Measurements from ENCODE around the gene CD79B.

Gene CD79B

GRCh38 chr17:63972796-63973195 is 40.7 kb upstream of the CD79B start, which contains the start of gene SCN4A (continued):
- TF ChIP-seq REST (tag by site-specific recombination; IDR thresholded peaks at IDR 0.05) (no peak), GLIS1 (tag by site-specific recombination; IDR thresholded peaks at IDR 0.05) (no peak), ZNF692 (tag by site-specific recombination; IDR thresholded peaks at IDR 0.05) (no peak), ZXDB (tag by site-specific recombination; IDR thresholded peaks at IDR 0.05) (no peak), BCL6B (tag by site-specific recombination; IDR thresholded peaks at IDR 0.05) (no peak)

- no peaks in the 10 kb centered on the region for H3K9me3 ChIP-seq (ENCODE audit: control insufficient read depth, insufficient read depth, low read depth, low read length)
- POLR2A ChIA-PET: no interaction called here
- H3K36me3 ChIP-seq (ENCODE audit: control insufficient read depth in 2 of 2, insufficient read depth in 1 of 2, low read length in 2 of 2): no peaks in the 10 kb centered on the region
- no peak overlapping the region for H3K4me3 ChIP-seq (ENCODE audit: low read depth, low read length)
- CTCF ChIA-PET: interaction anchor here (1.2 to 1.5 kb wide), 3 partner anchors 23 to 57 kb away, joined by 3 to 5 read pairs (median 3); no protein-coding TSS in a partner anchor
- no peaks in the 10 kb centered on the region for H3K4me1 ChIP-seq (ENCODE audit: control insufficient read depth, insufficient read depth, low read length)
- no peak overlapping the region for H3K27ac ChIP-seq (ENCODE audit: extremely low read depth, low read depth, low read length)
- no peak for TF ChIP-seq ZBTB21 (tag by site-specific recombination; IDR thresholded peaks at IDR 0.05)
Measured at GRCh38 chr17:63969278-63969677, 37.1 kb upstream of the CD79B start.

GRCh38 chr17:63967953-63968352 is 35.8 kb upstream of the CD79B start:
- H3K4me3 ChIP-seq (ENCODE audit: low read depth, low read length): no peak overlapping the region
- H3K4me1 ChIP-seq (ENCODE audit: control insufficient read depth, insufficient read depth, low read length): no peaks in the 10 kb centered on the region
- H3K36me3 ChIP-seq (ENCODE audit: control insufficient read depth in 2 of 2, insufficient read depth in 1 of 2, low read length in 2 of 2): no peaks in the 10 kb centered on the region
- no peak overlapping the region for H3K27ac ChIP-seq (ENCODE audit: extremely low read depth, low read depth, low read length)
- no peaks in the 10 kb centered on the region for H3K9me3 ChIP-seq (ENCODE audit: control insufficient read depth, insufficient read depth, low read depth, low read length)
- CTCF ChIA-PET: interaction anchor here (0.6 to 1.4 kb wide), 2 partner anchors 17 to 49 kb away, joined by 3 to 5 read pairs; no protein-coding TSS in a partner anchor
- POLR2A ChIA-PET: no interaction called here
- TF ChIP-seq ZSCAN16 (tag by site-specific recombination; IDR thresholded peaks at IDR 0.05): no peak
- no peak for TF ChIP-seq ZNF114 (tag by site-specific recombination; IDR thresholded peaks at IDR 0.05)
- TF ChIP-seq ZNF155 (tag by site-specific recombination; IDR thresholded peaks at IDR 0.05): no peak
- no peak for TF ChIP-seq ZNF610 (tag by site-specific recombination; IDR thresholded peaks at IDR 0.05; ENCODE audit: borderline replicate concordance)
- TF ChIP-seq HIC1 (tag by site-specific recombination; IDR thresholded peaks at IDR 0.05): no peak
- TF ChIP-seq ZBTB21 (tag by site-specific recombination; IDR thresholded peaks at IDR 0.05): no peak
- no peak for TF ChIP-seq ZNF223 (tag by site-specific recombination; IDR thresholded peaks at IDR 0.05)
- no peak for TF ChIP-seq MYNN (tag by site-specific recombination; IDR thresholded peaks at IDR 0.05; ENCODE audit: borderline replicate concordance)
- TF ChIP-seq ZNF513 (tag by site-specific recombination; IDR thresholded peaks at IDR 0.05): no peak
- TF ChIP-seq ZNF341 (tag by site-specific recombination; IDR thresholded peaks at IDR 0.05; ENCODE audit: low read depth): no peak
- no peak for TF ChIP-seq ZNF274 (IDR thresholded peaks at IDR 0.05; ENCODE audit: low read length)
- no peak for TF ChIP-seq ZNF274 (tag by site-specific recombination; IDR thresholded peaks at IDR 0.05; ENCODE audit: borderline replicate concordance)
- TF ChIP-seq ZFHX2 (tag by site-specific recombination; conservative IDR thresholded peaks at IDR 0.05): no peak
- TF ChIP-seq ZNF280C (tag by site-specific recombination; IDR thresholded peaks at IDR 0.05): no peak
- no peak for TF ChIP-seq ZNF544 (tag by site-specific recombination; IDR thresholded peaks at IDR 0.05)
- no peak for TF ChIP-seq ZNF311 (tag by site-specific recombination; IDR thresholded peaks at IDR 0.05; ENCODE audit: borderline replicate concordance)
